AG08395 (cell line): Measurements from ENCODE around the gene PDCD11.

ENCODE experiments used
- DNase-seq: peaks from one replicate; pipeline ENCODE4 v3.0.0; 2012; ENCODE audit warnings: mixed read lengths, low spot score

PDCD11 gene

GRCh38 chr10:103417601-103418000 lies 21.2 kb downstream of the PDCD11 start:
- DNase-seq = no peak

GRCh38 chr10:103419101-103419500 lies 22.7 kb downstream of the PDCD11 start:
- DNase-seq = no peak

- no peak for DNase-seq
These were observed 27.3 kb downstream of the PDCD11 start for GRCh38 chr10:103423748-103424147.

GRCh38 chr10:103427866-103428265 lies 31.4 kb downstream of the PDCD11 start:
- no peak for DNase-seq

- DNase-seq = no peak
These were observed 32.7 kb downstream of the PDCD11 start for GRCh38 chr10:103428989-103429643.

- no peak for DNase-seq
These were observed 33.2 kb downstream of the PDCD11 start for GRCh38 chr10:103429647-103430046.

GRCh38 chr10:103431902-103432301 lies 35.5 kb downstream of the PDCD11 start:
- DNase-seq = no peak

GRCh38 chr10:103433858-103434257 lies 37.4 kb downstream of the PDCD11 start:
- no peak for DNase-seq

GRCh38 chr10:103439776-103440175 lies 43.4 kb downstream of the PDCD11 start:
- no peak for DNase-seq

GRCh38 chr10:103440416-103440815 lies 44.0 kb downstream of the PDCD11 start:
- no peak for DNase-seq

GRCh38 chr10:103441206-103441605 lies 44.8 kb downstream of the PDCD11 start:
- DNase-seq = no peak

GRCh38 chr10:103441611-103442010 lies 45.2 kb downstream of the PDCD11 start:
- DNase-seq = no peak

- peak; percentile 17 for DNase-seq
These were observed 45.6 kb downstream of the PDCD11 start for GRCh38 chr10:103442031-103442461.

GRCh38 chr10:103443475-103444185 lies 47.2 kb downstream of the PDCD11 start:
- no peak for DNase-seq

- no peak for DNase-seq
These were observed 48.1 kb downstream of the PDCD11 start for GRCh38 chr10:103444478-103444877.

GRCh38 chr10:103445366-103445765 lies 48.9 kb downstream of the PDCD11 start:
- DNase-seq = no peak

- peak; percentile 82 for DNase-seq
These were observed 49.5 kb downstream of the PDCD11 start for GRCh38 chr10:103445767-103446567.

GRCh38 chr10:103447187-103447586 lies 50.8 kb downstream of the PDCD11 start:
- no peak for DNase-seq

GRCh38 chr10:103448746-103449145 lies 52.3 kb downstream of the PDCD11 start:
- peak; percentile 92 for DNase-seq

GRCh38 chr10:103449208-103450144 lies 53.0 kb downstream of the PDCD11 start:
- DNase-seq = no peak

- DNase-seq = no peak
These were observed 53.8 kb downstream of the PDCD11 start for GRCh38 chr10:103450201-103450695.
